ENCODE data around the gene TBX20. TPM values are rescaled to one million over a fixed set of nuclear protein-coding genes. Genes with fewer than 3 reads are reported as not detected.

TBX20 gene
- total RNA-seq = not detected

GRCh38 chr7:35253710-35254495 lies at the start of gene TBX20:
TBX20 (minus strand) TSS chr7:35254100; CDS start chr7:35253620, 480 bp downstream.

Other genes starting within 250 kb of the TBX20 start
- 56.5 TPM for gene DPY19L1, start 216.6 kb downstream of the TBX20 start, total RNA-seq

Data from diencephalon (tissue), 1 donor.